ENCODE measurements around the gene FHL2. TPM values are rescaled to one million over a fixed set of nuclear protein-coding genes. Genes with fewer than 3 reads are reported as not detected.

The FHL2 gene
- total and polyA plus RNA-seq, 2 donors (not counting 3 experiments of a cell fraction or from before 2014, with no cell fraction given) = 197 to 491 TPM

- BruUV-seq (replicated peaks) = no TSS peak
- ChIA-PET CTCF (no interaction called here), POLR2A (no interaction called here)
- Histone ChIP-seq H3K4me3 (replicated peaks in 1 of 3; ENCODE audit: insufficient read depth in 1 of 3, low read depth in 1 of 3, low read length in 3 of 3) (no peak overlapping the region), H3K9me3 (replicated peaks; ENCODE audit: control insufficient read depth, insufficient read depth, low read length) (no peaks in the 10 kb centered on the region), H3K4me2 (ENCODE audit: insufficient read depth, low read length) (no peak overlapping the region), H3K36me3 (ENCODE audit: control insufficient read depth in 2 of 2, extremely low read depth in 1 of 2, insufficient read depth in 2 of 2, low read length in 2 of 2) (no peaks in the 10 kb centered on the region), H4K20me1 (replicated peaks; ENCODE audit: control insufficient read depth, extremely low read depth, insufficient read depth, low read length) (no peaks in the 10 kb centered on the region), H3K79me2 (ENCODE audit: control insufficient read depth, insufficient read depth, low read length) (no peaks in the 10 kb centered on the region), H2AFZ (ENCODE audit: low read depth, low read length) (no peak overlapping the region), H3K27ac (ENCODE audit: insufficient read depth, low read depth, low read length) (no peak overlapping the region), H3K4me1 (ENCODE audit: control insufficient read depth, extremely low read depth, insufficient read depth, low read length) (no peaks in the 10 kb centered on the region), H3K27me3 (ENCODE audit: control insufficient read depth in 2 of 2, insufficient read depth in 2 of 2, low read length in 2 of 2) (peaks cover 3 to 11% of the 10 kb centered on the region in 2 experiments), H3K9ac (replicated peaks; ENCODE audit: extremely low read depth, insufficient read depth, low read length) (no peak overlapping the region), H3K9me1 (replicated peaks; ENCODE audit: control insufficient read depth, extremely low read depth, insufficient read depth, low read length) (no peaks in the 10 kb centered on the region)
- intact Hi-C loops (cut with micrococcal nuclease) = no loop called here
- FAIRE-seq = no peak
- TF ChIP-seq JUN (IDR thresholded peaks at IDR 0.05; ENCODE audit: borderline replicate concordance, insufficient read depth, insufficient read length, low read depth) (no peak), GATA2 (IDR thresholded peaks at IDR 0.05; ENCODE audit: insufficient read depth, insufficient read length, low read depth, low read length) (no peak), MYC (IDR thresholded peaks at IDR 0.05; ENCODE audit: low read depth, low read length) (no peak), CTCF (IDR thresholded peaks at IDR 0.05; ENCODE audit: extremely low read depth in 1 of 2, insufficient read depth in 1 of 2, low read depth in 1 of 2, low read length in 2 of 2) (no peak), EZH2 (IDR thresholded peaks at IDR 0.05; ENCODE audit: borderline replicate concordance, low read depth, low read length, severe bottlenecking) (no peak), FOS (IDR thresholded peaks at IDR 0.05; ENCODE audit: borderline replicate concordance, insufficient read depth, low read length) (no peak), MAX (IDR thresholded peaks at IDR 0.05; ENCODE audit: insufficient read depth, insufficient read length) (no peak), POLR2A (IDR thresholded peaks at IDR 0.05; ENCODE audit: low read depth, low read length) (no peak), POLR2AphosphoS5 (IDR thresholded peaks at IDR 0.05; ENCODE audit: insufficient read depth, low read depth, low read length) (no peak)
- DNase-seq (ENCODE audit: low read depth, low spot score) = no peak
- dilution Hi-C loops (cut with MboI; ENCODE audit: extremely low pct_ligation_motif_present, low sequenced_read_pairs) = no loop called here
Observed at GRCh38 chr2:105445498-105445897, 46.6 kb upstream of the FHL2 start.

Data from endothelial cell of umbilical vein (primary cell).